H9 (cell line): ENCODE data around the gene MAMDC4. TPM values are rescaled to one million over a fixed set of nuclear protein-coding genes. Genes with fewer than 3 reads are reported as not detected.

Source experiments
- DNase-seq: peaks from one replicate; pipeline ENCODE4 v3.0.0-alpha.2; 2017
- H2AFZ ChIP-seq: one replicate; pipeline ENCODE4 v1.6.1; 2013; ENCODE audit warnings: mild to moderate bottlenecking, low read length, control low read depth, moderate library complexity
- H2AK5ac ChIP-seq: 2 replicates; pipeline ENCODE4 v1.6.1; 2013; ENCODE audit warnings: low read length, control low read depth, mixed read lengths; ENCODE audit not compliant: insufficient read length
- H2BK120ac ChIP-seq: one replicate; pipeline ENCODE4 v1.6.1; 2013; ENCODE audit warnings: low read depth, mild to moderate bottlenecking, low read length, control low read depth, inconsistent platforms; ENCODE audit not compliant: poor library complexity, severe bottlenecking
- H2BK12ac ChIP-seq: 2 replicates; pipeline ENCODE4 v1.6.1; 2013; ENCODE audit warnings: low read length, control low read depth, mixed read lengths, low read depth; ENCODE audit not compliant: insufficient read length
- H2BK15ac ChIP-seq: 2 replicates; pipeline ENCODE4 v1.6.1; 2013; ENCODE audit warnings: low read depth, low read length, control low read depth
- H2BK20ac ChIP-seq: one replicate; pipeline ENCODE4 v1.6.1; 2013; ENCODE audit warnings: low read depth, mild to moderate bottlenecking, low read length, control low read depth, inconsistent platforms; ENCODE audit not compliant: poor library complexity, severe bottlenecking
- H2BK5ac ChIP-seq: 2 replicates; pipeline ENCODE4 v1.6.1; 2013; ENCODE audit warnings: low read length, control low read depth, mixed read lengths; ENCODE audit not compliant: insufficient read length
- H3K14ac ChIP-seq: 2 replicates; pipeline ENCODE4 v1.6.1; 2013; ENCODE audit warnings: low read length, control low read depth; ENCODE audit not compliant: insufficient read depth
- H3K18ac ChIP-seq: 2 replicates; pipeline ENCODE4 v1.6.1; 2013; ENCODE audit warnings: low read depth, mild to moderate bottlenecking, mixed read lengths, low read length, control low read depth; ENCODE audit not compliant: insufficient read length
- H3K23ac ChIP-seq: 2 replicates; pipeline ENCODE4 v1.6.1; 2013; ENCODE audit warnings: low read length, control low read depth, mixed read lengths, low read depth; ENCODE audit not compliant: insufficient read length
- H3K23me2 ChIP-seq: 2 replicates; pipeline ENCODE4 v1.6.1; 2013; ENCODE audit warnings: low read depth, mild to moderate bottlenecking, mixed read lengths, low read length, control low read depth; ENCODE audit not compliant: insufficient read length, poor library complexity, severe bottlenecking
- H3K27ac ChIP-seq: 2 replicates; pipeline ENCODE4 v1.5.1; 2013; ENCODE audit warnings: low read length, control low read depth, mixed read lengths, low read depth; ENCODE audit not compliant: insufficient read length
- H3K27me3 ChIP-seq: 2 replicates; pipeline ENCODE4 v1.6.1; 2013; ENCODE audit warnings: low read length, control low read depth, inconsistent platforms; ENCODE audit not compliant: insufficient read depth
- H3K4ac ChIP-seq: 2 replicates; pipeline ENCODE4 v1.6.1; 2013; ENCODE audit warnings: low read depth, mild to moderate bottlenecking, control low read depth, inconsistent platforms, low read length, moderate library complexity
- H3K4me1 ChIP-seq: 2 replicates; pipeline ENCODE4 v1.6.1; 2013; ENCODE audit warnings: low read length, control low read depth, inconsistent platforms; ENCODE audit not compliant: insufficient read depth
- H3K4me2 ChIP-seq: 2 replicates; pipeline ENCODE4 v1.6.1; 2013; ENCODE audit warnings: low read length, control low read depth, mixed read lengths; ENCODE audit not compliant: insufficient read length, insufficient read depth
- H3K56ac ChIP-seq: 2 replicates; pipeline ENCODE4 v1.6.1; 2013; ENCODE audit warnings: low read depth, mild to moderate bottlenecking, mixed read lengths, low read length, control low read depth; ENCODE audit not compliant: insufficient read length
- H3K79me1 ChIP-seq: 2 replicates; pipeline ENCODE4 v1.6.1; 2013; ENCODE audit warnings: low read depth, mild to moderate bottlenecking, moderate library complexity, low read length, control low read depth, inconsistent platforms; ENCODE audit not compliant: insufficient read depth, poor library complexity, severe bottlenecking
- H3K79me2 ChIP-seq: 2 replicates; pipeline ENCODE4 v1.6.1; 2013; ENCODE audit warnings: low read length, control low read depth, inconsistent platforms; ENCODE audit not compliant: insufficient read depth
- H3K9ac ChIP-seq: 2 replicates; pipeline ENCODE4 v1.6.1; 2013; ENCODE audit warnings: low read length, control low read depth, mixed read lengths; ENCODE audit not compliant: insufficient read length; ENCODE audit errors: extremely low read depth
- H3K9me3 ChIP-seq: one replicate; pipeline ENCODE4 v1.6.1; 2013; ENCODE audit warnings: low read depth, low read length, inconsistent platforms; ENCODE audit not compliant: control insufficient read depth
- H3T11ph ChIP-seq: one replicate; pipeline ENCODE4 v1.6.1; 2013; ENCODE audit warnings: mild to moderate bottlenecking, low read length, control low read depth, inconsistent platforms
- H4K20me1 ChIP-seq: one replicate; pipeline ENCODE4 v1.6.1; 2013; ENCODE audit not compliant: control insufficient read depth, insufficient read length, insufficient read depth
- H4K5ac ChIP-seq: 2 replicates; pipeline ENCODE4 v1.6.1; 2013; ENCODE audit warnings: low read depth, mild to moderate bottlenecking, mixed read lengths, low read length, control low read depth; ENCODE audit not compliant: insufficient read length
- H4K8ac ChIP-seq: replicated peaks from 2 replicates; pipeline ENCODE4 v1.6.1; 2013; ENCODE audit warnings: low read length, control low read depth, mixed read lengths, low read depth; ENCODE audit not compliant: insufficient read length
- H4K91ac ChIP-seq: 2 replicates; pipeline ENCODE4 v1.6.1; 2013; ENCODE audit warnings: low read depth, mild to moderate bottlenecking, moderate library complexity, mixed read lengths, low read length, control low read depth; ENCODE audit not compliant: insufficient read length
- H3K27ac Mint-ChIP-seq, 3 experiments: 2 replicates in 2 of 3; 3 replicates in 1 of 3; pipeline ENCODE4 v1.8.0; 2020 to 2021; ENCODE audit warnings: mixed read lengths in 3 of 3, mild to moderate bottlenecking in 1 of 3, moderate library complexity in 1 of 3
- H3K27me3 Mint-ChIP-seq: 2 replicates; pipeline ENCODE4 v1.8.0; 2021; ENCODE audit warnings: low read depth, mild to moderate bottlenecking, moderate library complexity, mixed read lengths
- H3K36me3 Mint-ChIP-seq, 3 experiments: 2 replicates in 2 of 3; 3 replicates in 1 of 3; pipeline ENCODE4 v1.8.0; 2020 to 2021; ENCODE audit warnings: low read depth in 3 of 3, mixed read lengths in 3 of 3; ENCODE audit not compliant: insufficient read depth in 1 of 3
- H3K4me1 Mint-ChIP-seq, 2 experiments: 2 replicates each; pipeline ENCODE4 v1.8.0; 2020; ENCODE audit warnings: mixed read lengths in 2 of 2
- H3K4me3 Mint-ChIP-seq, 2 experiments: 2 replicates in 1 of 2; 3 replicates in 1 of 2; pipeline ENCODE4 v1.8.0; 2020 to 2021; ENCODE audit warnings: mild to moderate bottlenecking in 2 of 2, mixed read lengths in 2 of 2, moderate library complexity in 1 of 2
- H3K9me3 Mint-ChIP-seq, 2 experiments: 2 replicates in 1 of 2; 3 replicates in 1 of 2; pipeline ENCODE4 v1.8.0; 2020; ENCODE audit warnings: mild to moderate bottlenecking in 2 of 2, mixed read lengths in 2 of 2, moderate library complexity in 1 of 2
- WGBS: extraction: QIAGEN DNeasy Blood & Tissue Kit; methylation state at CpG from one replicate; pipeline ENCODE4 v1.1.7; 2013; ENCODE audit warnings: missing lambda C conversion rate, low lambda C conversion rate, mixed read lengths; ENCODE audit not compliant: insufficient read length; ENCODE audit errors: extremely low coverage; 5-methylcytosine and 5-hydroxymethylcytosine counted together
- total RNA-seq: library from RNA; stranded (reverse); gene quantifications from 2 replicates; pipeline ENCODE4 v1.2.1, GENCODE V29; 2021
- TF ChIP-seq, protein P1 (sequence below): fragments of 200-600 bp; sonication (generic); conservative IDR thresholded peaks from 3 replicates; pipeline ENCODE4 v1.8.0; 2021; ENCODE audit warnings: antibody characterized with exemption, mild to moderate bottlenecking

MAMDC4 gene
- total RNA-seq, 1 experiment from 2014 or later = 9.2 TPM

DNA sequence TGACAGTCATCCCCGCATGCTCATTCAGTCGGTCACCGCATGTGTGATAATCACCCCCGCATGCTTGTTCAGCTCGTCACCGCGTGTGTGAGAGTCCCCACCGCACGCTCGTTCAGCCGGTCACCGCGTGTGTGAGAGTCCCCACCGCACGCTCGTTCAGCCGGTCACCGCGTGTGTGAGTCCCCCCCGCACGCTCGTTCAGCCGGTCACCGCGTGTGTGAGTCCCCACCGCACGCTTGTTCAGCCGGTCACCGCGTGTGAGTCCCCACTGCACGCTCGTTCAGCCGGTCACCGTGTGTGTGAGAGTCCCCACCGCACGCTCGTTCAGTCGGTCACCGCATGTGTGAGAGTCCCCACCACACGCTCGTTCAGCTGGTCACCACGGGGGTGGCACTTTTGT, 37.7 kb downstream of the MAMDC4 start:
- Histone ChIP-seq H3K27ac (no peak overlapping the region), H3K79me2 (peaks cover 10% of the 10 kb centered on the region; the same call in 1 of the 2 replicates), H3K79me1 (peaks cover 17% of the 10 kb centered on the region), H2AFZ (no peak overlapping the region), H3K14ac (no peak overlapping the region), H4K5ac (no peak overlapping the region), H3K4ac (no peak overlapping the region), H3K18ac (no peak overlapping the region), H3T11ph (no peak overlapping the region), H3K27me3 (no peaks in the 10 kb centered on the region), H2BK12ac (no peak overlapping the region), H3K56ac (no peak overlapping the region), H3K4me1 (no peaks in the 10 kb centered on the region; the same call in 1 of the 2 replicates), H2BK120ac (no peak overlapping the region), H3K9ac (no peak overlapping the region), H4K8ac (no peak overlapping the region), H4K20me1 (no peaks in the 10 kb centered on the region), H3K23me2 (peaks cover 4% of the 10 kb centered on the region), H4K91ac (no peak overlapping the region), H2AK5ac (no peak overlapping the region), H3K4me2 (no peak overlapping the region), H3K9me3 (no peaks in the 10 kb centered on the region), H2BK20ac (no peak overlapping the region), H3K23ac (no peak overlapping the region), H2BK5ac (no peak overlapping the region), H2BK15ac (no peak overlapping the region)
- Mint-ChIP-seq H3K27ac (peak overlapping the region in 1 of 3 experiments; percentile 58; a peak in 1 of 7 replicates), H3K4me3 (no peak overlapping the region), H3K4me1 (peaks cover 10 to 13% of the 10 kb centered on the region in 2 experiments), H3K36me3 (peaks cover 12 to 32% (median 31%) of the 10 kb centered on the region in 3 experiments; a peak in 6 of 7 replicates), H3K27me3 (no peaks in the 10 kb centered on the region), H3K9me3 (no peaks in the 10 kb centered on the region)
- DNase-seq = no peak
- TF ChIP-seq, protein P1, sequence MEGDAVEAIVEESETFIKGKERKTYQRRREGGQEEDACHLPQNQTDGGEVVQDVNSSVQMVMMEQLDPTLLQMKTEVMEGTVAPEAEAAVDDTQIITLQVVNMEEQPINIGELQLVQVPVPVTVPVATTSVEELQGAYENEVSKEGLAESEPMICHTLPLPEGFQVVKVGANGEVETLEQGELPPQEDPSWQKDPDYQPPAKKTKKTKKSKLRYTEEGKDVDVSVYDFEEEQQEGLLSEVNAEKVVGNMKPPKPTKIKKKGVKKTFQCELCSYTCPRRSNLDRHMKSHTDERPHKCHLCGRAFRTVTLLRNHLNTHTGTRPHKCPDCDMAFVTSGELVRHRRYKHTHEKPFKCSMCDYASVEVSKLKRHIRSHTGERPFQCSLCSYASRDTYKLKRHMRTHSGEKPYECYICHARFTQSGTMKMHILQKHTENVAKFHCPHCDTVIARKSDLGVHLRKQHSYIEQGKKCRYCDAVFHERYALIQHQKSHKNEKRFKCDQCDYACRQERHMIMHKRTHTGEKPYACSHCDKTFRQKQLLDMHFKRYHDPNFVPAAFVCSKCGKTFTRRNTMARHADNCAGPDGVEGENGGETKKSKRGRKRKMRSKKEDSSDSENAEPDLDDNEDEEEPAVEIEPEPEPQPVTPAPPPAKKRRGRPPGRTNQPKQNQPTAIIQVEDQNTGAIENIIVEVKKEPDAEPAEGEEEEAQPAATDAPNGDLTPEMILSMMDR = no peak
- no CpG with 5 or more reads among the region's 42 CpGs for WGBS
